Measurements from ENCODE around the gene SLC5A11. TPM values are rescaled to one million over a fixed set of nuclear protein-coding genes. Genes with fewer than 3 reads are reported as not detected.

Gene SLC5A11
- polyA plus RNA-seq, 3 donors, result 0.60 TPM; not detected in 2

DNA sequence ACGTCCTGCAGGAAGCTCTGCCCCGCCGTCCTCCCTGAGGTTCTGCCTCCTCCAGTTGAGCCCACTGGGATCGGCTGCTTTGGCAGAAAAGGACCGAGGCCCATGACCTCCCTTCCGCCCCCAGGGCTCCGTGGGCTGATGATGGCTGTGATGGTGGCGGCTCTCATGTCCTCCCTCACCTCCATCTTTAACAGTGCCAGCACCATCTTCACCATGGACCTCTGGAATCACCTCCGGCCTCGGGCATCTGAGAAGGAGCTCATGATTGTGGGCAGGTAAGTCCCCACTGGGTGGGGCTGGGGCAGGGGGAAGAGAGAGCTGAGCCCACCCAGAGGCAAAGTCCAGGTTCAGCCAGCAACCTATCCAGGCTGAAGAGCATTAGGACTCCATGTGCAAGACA is 61.1 kb downstream of the SLC5A11 start:
- Histone ChIP-seq H3K27ac (ENCODE audit: low read depth in 1 of 2, low read length in 2 of 2) (no peak overlapping the region), H3K4me2 (replicated peaks; ENCODE audit: extremely low read depth, low read length, poor library complexity, severe bottlenecking) (no peak overlapping the region), H3K4me3 (replicated peaks in 1 of 3; ENCODE audit: low read depth in 2 of 3, low read length in 3 of 3) (no peak overlapping the region), H3K9me3 (replicated peaks in 1 of 2; ENCODE audit: control insufficient read depth in 1 of 2, insufficient read depth in 1 of 2, low read length in 2 of 2) (no peaks in the 10 kb centered on the region), H3K27me3 (ENCODE audit: control insufficient read depth in 2 of 2, insufficient read depth in 2 of 2, low read length in 2 of 2) (no peaks in the 10 kb centered on the region), H3K79me2 (ENCODE audit: insufficient read depth, low read length) (no peaks in the 10 kb centered on the region), H3K36me3 (replicated peaks in 1 of 2; ENCODE audit: control insufficient read depth in 1 of 2, insufficient read depth in 2 of 2, low read length in 2 of 2) (no peaks in the 10 kb centered on the region), H2AFZ (ENCODE audit: insufficient read depth, low read depth, low read length, poor library complexity, severe bottlenecking) (no peak overlapping the region), H3K9ac (ENCODE audit: insufficient read depth, low read length, poor library complexity, severe bottlenecking) (no peak overlapping the region), H4K20me1 (ENCODE audit: insufficient read depth, low read length) (no peaks in the 10 kb centered on the region), H3K4me1 (ENCODE audit: control insufficient read depth in 1 of 2, insufficient read depth in 2 of 2, low read length in 2 of 2) (no peaks in the 10 kb centered on the region)
- 100% methylated on average over 5 of the region's 10 CpGs for WGBS (ENCODE audit: insufficient coverage)
- TF ChIP-seq, protein P1, sequence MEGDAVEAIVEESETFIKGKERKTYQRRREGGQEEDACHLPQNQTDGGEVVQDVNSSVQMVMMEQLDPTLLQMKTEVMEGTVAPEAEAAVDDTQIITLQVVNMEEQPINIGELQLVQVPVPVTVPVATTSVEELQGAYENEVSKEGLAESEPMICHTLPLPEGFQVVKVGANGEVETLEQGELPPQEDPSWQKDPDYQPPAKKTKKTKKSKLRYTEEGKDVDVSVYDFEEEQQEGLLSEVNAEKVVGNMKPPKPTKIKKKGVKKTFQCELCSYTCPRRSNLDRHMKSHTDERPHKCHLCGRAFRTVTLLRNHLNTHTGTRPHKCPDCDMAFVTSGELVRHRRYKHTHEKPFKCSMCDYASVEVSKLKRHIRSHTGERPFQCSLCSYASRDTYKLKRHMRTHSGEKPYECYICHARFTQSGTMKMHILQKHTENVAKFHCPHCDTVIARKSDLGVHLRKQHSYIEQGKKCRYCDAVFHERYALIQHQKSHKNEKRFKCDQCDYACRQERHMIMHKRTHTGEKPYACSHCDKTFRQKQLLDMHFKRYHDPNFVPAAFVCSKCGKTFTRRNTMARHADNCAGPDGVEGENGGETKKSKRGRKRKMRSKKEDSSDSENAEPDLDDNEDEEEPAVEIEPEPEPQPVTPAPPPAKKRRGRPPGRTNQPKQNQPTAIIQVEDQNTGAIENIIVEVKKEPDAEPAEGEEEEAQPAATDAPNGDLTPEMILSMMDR (IDR thresholded peaks at IDR 0.05), result no peak
- Mint-ChIP-seq H3K4me1 (no peaks in the 10 kb centered on the region), H3K27me3 (ENCODE audit: low read depth in 3 of 3) (peaks cover 2 to 7% (median 5%) of the 10 kb centered on the region in 3 donors), H3K36me3 (no peaks in the 10 kb centered on the region), H3K9me3 (peaks cover 0 to 6% (median 0%) of the 10 kb centered on the region in 7 donors), H3K27ac (no peak overlapping the region), H3K4me3 (no peak overlapping the region)
- intact Hi-C loops (cut with micrococcal nuclease), result no loop called here
- DNase-seq, result no peak

GRCh38 chr16:24908716-24909115 is 63.0 kb downstream of the SLC5A11 start:
- no peak overlapping the region for H3K27ac Mint-ChIP-seq
- Histone ChIP-seq H3K4me1 (ENCODE audit: control insufficient read depth in 1 of 2, insufficient read depth in 2 of 2, low read length in 2 of 2) (no peaks in the 10 kb centered on the region), H3K27me3 (ENCODE audit: control insufficient read depth in 2 of 2, insufficient read depth in 2 of 2, low read length in 2 of 2) (no peaks in the 10 kb centered on the region), H3K4me3 (replicated peaks in 1 of 3; ENCODE audit: low read depth in 2 of 3, low read length in 3 of 3) (no peak overlapping the region), H3K9me3 (replicated peaks in 1 of 2; ENCODE audit: control insufficient read depth in 1 of 2, insufficient read depth in 1 of 2, low read length in 2 of 2) (no peaks in the 10 kb centered on the region), H3K9ac (ENCODE audit: insufficient read depth, low read length, poor library complexity, severe bottlenecking) (no peak overlapping the region), H2AFZ (ENCODE audit: insufficient read depth, low read depth, low read length, poor library complexity, severe bottlenecking) (no peak overlapping the region), H3K36me3 (replicated peaks in 1 of 2; ENCODE audit: control insufficient read depth in 1 of 2, insufficient read depth in 2 of 2, low read length in 2 of 2) (no peaks in the 10 kb centered on the region), H3K79me2 (ENCODE audit: insufficient read depth, low read length) (no peaks in the 10 kb centered on the region), H3K27ac (ENCODE audit: low read depth in 1 of 2, low read length in 2 of 2) (no peak overlapping the region), H3K4me2 (replicated peaks; ENCODE audit: extremely low read depth, low read length, poor library complexity, severe bottlenecking) (no peak overlapping the region), H4K20me1 (ENCODE audit: insufficient read depth, low read length) (no peaks in the 10 kb centered on the region)
- intact Hi-C loops (cut with micrococcal nuclease), result no loop called here
- peaks cover 1 to 4% (median 2%) of the 10 kb centered on the region in 3 donors for H3K27me3 Mint-ChIP-seq (ENCODE audit: low read depth in 3 of 3)
- H3K4me3 Mint-ChIP-seq, result no peak overlapping the region
- no peak for DNase-seq
- H3K4me1 Mint-ChIP-seq, result no peaks in the 10 kb centered on the region
- peaks cover 0 to 3% (median 0%) of the 10 kb centered on the region in 7 donors for H3K9me3 Mint-ChIP-seq
- WGBS (ENCODE audit: insufficient coverage), result 94% methylated on average over 3 of the region's 10 CpGs
- TF ChIP-seq, protein P1 (IDR thresholded peaks at IDR 0.05), result no peak
- H3K36me3 Mint-ChIP-seq, result no peaks in the 10 kb centered on the region
